Measurements from ENCODE around the gene SLC26A2.

SLC26A2 gene

DNA sequence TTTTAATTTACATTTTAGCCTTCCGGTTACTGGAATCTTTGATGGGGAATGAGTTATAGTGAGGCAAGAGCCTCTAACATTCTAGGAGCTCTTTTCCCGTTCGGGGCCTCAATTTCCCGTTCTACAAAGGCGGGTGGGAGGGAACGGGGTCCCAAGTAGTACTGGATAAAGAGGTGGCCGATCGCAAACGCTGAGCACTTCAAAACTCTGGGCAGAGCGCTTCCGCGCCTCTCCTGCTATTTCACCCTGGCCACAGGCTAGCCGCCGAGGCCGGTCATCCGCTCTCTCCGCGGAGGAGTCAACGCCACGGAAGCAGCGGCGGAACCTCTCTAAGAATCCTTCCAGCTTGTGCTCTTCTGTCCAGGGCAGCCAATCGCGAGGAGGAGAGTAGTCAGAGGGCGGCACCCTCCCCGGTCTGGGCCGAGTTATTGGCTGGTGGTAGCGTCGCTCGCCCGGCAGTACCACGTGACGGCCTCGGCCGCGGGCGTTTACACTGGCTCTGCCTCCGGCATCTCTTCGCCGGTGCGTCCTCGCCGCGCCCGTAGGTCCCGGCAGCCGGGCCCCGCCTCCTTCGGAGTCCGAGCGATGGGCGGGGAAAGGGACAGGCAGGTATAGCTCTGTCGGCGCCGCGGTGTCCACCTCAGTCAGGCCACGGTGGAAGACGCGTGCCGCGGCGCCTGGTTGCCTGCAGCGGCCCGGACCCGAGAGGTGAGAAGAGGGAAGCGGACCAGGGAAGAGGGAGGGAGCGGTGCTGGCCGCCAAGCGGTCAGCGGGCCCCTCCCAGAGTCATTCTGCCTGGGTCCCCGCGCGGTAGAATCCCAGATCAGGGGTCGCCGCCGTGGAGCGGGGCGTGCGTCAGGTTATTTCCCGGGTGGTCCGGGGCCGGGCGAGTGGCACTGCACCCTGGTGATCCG, at the start of gene SLC26A2:
TSS of gene SLC26A2 (plus strand) at position 487 of the 914 bp plus-strand sequence. CDS start 16,895 bp downstream, outside the sequence.
- DNase-seq (ENCODE audit: low read depth in 2 of 2), result peak; percentile 86 to 95

DNA sequence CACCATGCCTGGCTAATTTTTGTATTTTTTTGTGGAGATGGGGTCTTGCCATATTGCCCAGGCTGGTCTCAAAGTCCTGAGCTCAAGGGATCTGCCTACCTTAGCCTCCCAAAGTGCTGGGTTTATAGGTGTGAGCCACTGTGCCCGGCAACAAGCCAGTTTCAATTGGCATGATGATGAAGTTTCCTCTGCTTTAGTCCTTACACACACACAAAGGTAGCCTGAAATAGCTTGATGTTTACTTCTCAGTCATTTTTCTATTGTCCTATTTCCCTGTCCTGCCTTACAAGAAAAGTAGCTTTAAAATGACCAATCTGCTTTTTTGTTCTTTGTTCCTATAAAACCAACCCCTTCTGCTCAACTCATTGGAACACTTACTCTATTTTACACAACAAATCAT, 49.5 kb upstream of the SLC26A2 start:
- no peak for DNase-seq (ENCODE audit: low read depth in 2 of 2)

DNA sequence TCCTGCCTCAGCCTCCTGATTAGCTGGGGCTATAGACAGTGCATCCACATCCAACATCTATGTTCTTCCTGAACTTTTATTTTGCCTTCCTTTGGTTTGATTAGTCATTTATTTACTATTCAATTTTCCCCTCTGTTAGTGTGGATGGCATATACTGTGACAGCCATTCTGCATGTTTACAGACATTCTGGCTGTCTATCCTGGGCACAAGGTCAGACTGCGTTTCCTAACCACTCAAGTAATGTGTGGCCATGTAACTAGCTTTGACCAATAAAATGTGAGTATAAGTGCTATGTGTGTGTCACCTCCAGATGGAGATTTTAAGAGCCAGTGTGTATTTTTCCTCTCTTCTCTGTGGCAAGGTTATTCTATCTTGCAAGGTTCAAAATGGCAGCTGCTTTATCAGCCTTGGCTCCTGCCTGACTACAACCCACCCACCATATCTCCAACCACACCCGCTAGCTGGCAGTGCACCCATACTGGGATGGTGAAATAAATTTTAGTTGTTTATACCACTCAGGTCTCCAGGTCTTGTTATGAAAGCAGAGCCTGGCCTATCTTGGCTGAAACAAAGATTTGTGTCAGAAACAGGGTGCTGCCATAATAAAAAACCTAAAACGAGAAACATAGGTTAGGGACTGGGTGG, 48.2 kb upstream of the SLC26A2 start:
- DNase-seq (ENCODE audit: low read depth in 2 of 2), result no peak

DNA sequence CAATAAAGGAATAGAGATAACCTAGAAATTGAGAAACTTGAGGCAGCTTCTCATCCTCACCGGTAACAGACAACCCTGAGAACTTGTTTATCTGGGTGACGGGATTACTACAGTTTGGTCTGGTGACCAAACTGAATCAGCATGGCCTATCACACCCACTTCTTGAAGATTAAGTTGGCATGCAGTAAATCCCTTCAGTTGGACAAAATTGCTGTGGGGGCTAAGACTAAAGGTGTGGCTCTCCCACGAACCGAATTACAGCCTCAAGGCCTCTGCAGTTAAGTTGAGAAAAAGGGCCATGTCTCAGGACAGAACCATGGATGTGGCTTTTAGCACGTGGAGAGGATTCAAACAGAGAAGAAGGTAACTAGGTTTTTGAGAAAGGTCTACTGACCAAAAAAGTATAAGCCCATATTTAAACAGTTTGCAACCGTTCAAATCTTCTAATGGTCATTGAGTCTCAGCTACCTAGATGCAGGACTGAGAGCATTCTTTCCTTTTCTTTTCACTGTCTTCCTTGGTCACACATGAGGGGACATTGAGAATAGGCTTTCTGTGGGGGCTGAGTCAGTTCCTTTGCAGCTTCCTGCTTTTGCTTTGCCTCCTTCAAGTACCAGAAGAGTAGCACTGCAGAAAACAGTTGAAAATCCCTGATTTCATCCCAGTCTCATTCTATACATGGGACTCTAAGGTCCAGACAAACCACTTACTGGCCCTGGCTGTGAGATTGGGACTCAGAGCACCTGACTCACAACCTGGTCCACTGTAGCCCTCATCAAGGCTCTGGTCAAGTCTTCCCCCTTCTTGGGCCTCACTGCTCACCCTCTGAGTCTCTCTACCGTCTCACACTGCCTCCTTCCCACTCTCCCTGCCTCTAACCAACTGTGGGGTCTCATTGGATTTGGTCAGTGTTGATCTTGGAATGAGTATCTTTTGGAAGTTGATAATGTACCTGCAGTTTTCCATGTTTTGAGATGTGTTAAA, 46.8 kb upstream of the SLC26A2 start:
- no peak for DNase-seq (ENCODE audit: low read depth in 2 of 2)

DNA sequence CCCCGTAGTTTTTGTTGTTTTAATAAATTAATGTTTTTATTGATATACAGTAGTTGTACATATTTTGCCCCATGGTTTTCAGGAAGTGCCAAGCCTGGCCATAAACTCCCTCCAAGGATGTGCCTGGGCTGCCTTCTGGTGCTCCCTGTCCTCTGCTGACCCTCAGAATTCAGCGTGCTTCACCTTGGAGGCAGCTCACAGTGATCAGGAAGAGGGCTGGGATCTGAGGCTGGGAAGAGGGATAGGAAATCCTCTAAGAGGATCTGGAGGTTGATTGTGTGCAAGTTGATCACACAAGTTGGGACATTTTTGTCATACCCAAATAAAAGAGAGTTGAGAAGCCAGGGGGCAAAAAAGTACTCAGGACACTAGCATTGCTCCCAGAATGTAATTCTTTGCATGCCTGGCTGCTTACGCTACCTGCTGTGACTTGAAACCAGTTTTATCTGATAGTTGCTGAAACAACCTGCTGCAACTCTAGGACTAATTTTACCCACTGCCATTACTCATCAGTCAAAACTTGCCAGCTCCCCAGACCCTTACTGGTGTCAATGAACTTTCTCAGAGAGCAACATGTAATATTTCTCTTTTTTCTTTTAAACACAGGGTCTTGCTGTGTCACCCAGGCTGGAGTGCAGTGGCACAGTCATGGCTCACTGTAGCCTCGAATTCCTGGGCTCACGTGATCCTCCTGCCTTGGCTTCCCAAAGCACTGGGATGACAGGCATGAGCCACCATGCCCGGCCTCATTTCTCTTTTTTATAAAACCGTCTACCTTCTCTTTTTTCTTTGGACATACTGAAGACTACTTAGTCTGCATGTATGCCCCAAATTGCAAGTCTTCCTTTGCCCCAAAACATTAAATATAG, 44.9 kb upstream of the SLC26A2 start:
- DNase-seq (ENCODE audit: low read depth in 2 of 2), result no peak

DNA sequence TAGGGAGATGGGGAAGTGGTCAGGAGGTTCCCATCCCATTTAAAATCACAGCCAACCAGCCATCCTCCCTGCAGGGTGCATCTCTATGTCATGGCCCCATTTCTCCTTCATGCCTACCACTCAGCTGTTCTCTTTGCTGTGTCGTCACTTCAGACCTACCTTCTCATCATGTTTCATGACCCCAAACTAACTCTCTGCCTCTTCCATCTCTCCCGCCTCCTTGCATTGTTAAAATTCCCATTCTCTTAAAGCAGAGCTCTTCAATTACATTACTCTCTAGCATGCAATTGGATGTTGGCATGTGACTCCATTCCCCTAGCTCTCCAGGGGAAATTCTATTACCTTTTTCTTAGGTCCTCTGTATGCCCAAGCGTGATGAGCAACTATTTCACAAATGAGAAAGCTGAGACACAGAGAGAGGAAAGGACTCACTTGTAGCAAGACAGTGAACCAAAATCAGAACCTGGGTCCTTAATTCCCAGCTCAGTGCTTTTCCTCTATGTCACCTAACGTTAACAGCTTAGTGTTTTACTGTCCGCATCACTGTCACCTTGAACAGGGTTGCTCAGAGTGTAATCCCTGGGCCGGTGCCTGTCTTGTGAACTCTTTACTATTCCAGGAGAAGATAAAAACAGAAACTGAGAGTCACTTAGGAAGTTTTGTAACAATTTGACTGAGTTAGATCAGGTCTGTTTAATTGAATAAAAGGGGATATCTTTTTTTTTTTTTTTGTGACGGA, 44.1 kb upstream of the SLC26A2 start:
- no peak for DNase-seq (ENCODE audit: low read depth in 2 of 2)

DNA sequence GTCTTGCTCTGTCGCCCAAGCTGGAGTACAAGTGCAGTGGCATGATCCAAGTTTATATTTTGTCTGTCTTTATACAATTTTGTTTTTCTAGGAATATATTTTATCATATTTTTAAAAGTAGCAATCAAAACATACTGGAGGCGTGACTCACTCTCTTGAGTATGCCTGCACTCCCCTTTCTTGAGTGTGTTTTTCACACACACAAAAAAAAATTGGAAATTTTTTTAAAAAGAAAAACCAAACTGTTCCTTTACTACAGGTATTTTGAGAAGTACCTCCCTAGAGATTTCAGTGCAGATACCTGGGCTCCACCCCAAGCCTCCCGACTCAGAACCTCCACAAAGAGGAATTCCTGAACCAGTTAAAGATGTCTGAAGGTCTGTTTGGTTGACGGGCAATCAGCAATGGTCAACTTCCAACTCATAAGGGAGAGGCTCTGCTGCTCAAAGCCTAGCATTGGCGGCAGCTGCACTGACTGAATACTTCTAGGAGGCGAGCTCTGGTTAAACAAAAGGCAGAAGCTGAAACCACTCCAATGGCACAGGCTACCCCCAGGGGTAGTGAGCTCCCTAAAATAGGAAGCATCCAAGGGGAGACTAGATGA, 43.4 kb upstream of the SLC26A2 start:
- DNase-seq (ENCODE audit: low read depth in 2 of 2), result no peak

DNA sequence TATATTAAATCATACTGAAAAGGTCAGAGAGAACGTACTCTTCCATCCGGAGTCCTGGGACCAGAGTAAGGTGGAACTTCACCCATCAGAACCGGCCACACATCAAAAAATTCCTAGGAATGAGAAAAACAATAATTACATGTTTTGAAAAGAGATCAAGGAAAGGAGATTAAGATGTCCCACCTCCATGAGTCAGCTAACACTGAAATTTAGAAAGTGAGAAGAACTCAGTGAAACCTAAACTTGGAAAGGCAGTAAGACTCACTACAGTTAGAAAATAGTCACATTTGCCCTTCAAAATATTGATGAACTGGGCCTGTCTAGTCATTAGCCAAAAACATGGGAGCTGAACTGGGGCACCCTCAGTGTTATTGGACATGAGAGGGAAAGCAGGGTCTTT, 39.0 kb upstream of the SLC26A2 start:
- DNase-seq (ENCODE audit: low read depth in 2 of 2), result no peak

DNA sequence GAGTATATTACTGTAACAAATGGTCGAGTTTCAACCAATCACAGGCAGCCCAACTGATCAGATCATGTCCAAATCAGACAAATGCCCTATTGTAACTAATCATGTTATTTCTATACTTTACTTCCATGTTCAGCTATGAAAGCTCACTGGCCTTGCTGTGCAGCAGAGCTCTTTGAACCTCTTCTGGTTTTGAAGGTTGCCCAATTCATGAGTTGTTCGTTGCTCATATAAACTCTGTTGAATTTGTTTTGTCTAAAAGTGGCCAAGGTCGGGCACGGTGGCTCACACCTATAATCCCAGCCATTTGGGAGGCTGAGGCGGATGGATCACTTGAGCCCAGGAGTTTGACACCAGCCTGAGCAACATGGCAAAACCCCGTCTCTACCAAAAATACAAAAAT, 37.6 kb upstream of the SLC26A2 start:
- DNase-seq (ENCODE audit: low read depth in 2 of 2), result no peak

DNA sequence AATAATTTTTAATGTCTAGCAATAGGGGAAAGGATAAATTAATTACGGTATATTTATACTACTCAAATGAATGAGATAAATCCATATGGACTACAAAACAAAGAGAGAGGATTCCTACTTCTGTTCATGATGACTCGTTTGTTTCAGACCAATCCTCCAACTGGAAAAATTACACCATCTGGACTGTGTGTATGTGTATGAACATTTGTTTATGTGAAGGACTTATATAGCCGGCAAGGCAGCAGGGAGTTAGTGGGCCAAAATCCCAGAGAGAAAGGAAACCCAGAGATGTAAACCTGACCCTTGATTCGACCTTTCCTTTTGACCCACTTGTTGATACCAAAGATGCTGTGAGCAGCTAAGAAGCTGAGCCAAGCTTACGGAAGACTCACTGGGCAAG, 36.1 kb upstream of the SLC26A2 start:
- DNase-seq (ENCODE audit: low read depth in 2 of 2), result no peak

DNA sequence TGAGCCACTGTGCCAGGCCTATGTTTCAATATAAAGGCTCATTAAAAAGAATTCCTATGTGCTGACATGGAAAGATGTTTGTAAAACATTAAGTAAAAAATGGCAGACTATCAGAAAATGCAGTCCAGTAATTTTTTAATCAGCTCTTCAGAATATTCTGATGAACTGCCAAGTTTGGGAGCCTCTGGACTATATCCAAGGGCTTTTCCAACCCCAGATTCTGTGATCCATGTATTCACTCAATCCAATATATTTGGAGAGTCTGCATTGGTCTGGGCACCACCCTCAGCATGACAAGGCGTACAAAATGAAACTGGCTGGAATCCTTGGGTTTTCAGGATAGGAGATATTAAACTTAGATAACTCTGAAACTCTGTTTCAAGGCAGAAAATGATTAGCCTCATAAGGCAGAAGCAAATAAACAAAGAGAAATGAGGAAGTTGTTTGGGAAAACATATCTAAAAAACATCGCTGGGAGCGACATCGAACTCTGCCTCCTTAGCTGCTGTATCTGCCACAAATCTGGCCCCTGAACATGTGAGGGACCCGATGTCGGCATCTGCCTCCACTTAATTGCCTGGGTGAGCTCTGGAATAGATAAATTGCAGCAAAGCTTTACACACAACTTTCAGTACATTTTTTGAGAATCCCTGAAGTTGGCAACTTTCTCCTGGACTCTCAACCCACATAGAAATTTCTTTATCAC, 30.4 kb upstream of the SLC26A2 start:
- DNase-seq (ENCODE audit: low read depth in 2 of 2), result no peak

DNA sequence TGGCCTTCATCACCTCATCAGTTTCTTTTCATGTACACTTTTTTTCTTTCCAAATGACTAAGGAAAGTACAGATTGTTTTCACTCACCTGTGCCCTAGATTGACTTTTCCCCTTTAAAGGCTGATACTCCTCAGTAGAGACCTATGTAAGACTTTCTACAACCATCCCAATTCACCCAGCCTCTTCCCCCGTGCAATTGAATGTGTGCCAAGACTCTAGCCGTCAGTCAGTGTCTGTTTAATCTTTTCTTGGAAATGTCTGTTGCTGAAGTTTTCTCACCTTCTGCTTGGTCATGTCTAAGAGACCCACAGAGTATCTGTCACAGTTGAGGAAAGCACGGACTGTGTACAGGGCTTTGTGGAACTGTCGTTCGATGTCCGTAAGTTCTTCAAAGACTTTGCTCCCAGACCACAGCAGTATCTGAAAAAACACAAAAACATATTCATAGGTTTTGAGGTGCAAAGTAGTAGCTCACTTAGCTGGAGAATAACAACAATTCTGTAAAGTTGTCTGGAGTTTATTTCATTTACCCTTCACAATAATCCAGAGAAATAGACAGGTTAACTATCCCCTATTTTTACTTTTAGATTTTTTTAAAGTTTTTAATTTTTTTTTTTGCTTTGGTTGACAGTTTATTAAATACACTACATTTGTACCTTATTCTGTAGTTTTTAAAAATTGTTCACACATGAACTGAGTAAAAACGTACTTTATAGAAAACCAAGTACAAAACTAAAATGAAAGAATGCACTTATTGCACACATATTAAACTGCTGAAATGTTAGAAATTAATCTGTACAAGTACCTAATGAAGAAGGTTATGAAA, 29.6 kb upstream of the SLC26A2 start:
- DNase-seq (ENCODE audit: low read depth in 2 of 2), result no peak

DNA sequence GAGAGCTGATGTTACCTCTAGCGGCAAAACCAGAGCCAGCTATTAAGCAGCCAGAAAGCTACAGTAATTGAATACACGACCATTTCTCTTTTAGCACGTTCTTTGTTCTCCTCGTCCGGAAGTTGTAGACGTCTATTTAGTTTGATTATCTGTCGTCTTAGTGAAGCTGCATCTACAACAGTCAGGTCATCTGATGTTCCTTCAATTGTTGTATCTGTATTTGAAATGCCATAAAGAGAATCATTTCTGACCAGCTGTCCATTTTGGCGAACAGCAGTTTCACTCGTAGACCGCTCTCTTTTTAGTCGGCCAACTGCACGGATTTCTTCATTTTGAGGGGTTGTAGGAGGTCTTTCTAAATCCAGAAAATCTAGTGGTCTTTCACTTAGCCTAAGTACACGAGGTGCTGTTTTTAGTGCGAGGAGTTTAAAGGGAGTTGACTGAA, 28.5 kb upstream of the SLC26A2 start:
- DNase-seq (ENCODE audit: low read depth in 2 of 2), result no peak

DNA sequence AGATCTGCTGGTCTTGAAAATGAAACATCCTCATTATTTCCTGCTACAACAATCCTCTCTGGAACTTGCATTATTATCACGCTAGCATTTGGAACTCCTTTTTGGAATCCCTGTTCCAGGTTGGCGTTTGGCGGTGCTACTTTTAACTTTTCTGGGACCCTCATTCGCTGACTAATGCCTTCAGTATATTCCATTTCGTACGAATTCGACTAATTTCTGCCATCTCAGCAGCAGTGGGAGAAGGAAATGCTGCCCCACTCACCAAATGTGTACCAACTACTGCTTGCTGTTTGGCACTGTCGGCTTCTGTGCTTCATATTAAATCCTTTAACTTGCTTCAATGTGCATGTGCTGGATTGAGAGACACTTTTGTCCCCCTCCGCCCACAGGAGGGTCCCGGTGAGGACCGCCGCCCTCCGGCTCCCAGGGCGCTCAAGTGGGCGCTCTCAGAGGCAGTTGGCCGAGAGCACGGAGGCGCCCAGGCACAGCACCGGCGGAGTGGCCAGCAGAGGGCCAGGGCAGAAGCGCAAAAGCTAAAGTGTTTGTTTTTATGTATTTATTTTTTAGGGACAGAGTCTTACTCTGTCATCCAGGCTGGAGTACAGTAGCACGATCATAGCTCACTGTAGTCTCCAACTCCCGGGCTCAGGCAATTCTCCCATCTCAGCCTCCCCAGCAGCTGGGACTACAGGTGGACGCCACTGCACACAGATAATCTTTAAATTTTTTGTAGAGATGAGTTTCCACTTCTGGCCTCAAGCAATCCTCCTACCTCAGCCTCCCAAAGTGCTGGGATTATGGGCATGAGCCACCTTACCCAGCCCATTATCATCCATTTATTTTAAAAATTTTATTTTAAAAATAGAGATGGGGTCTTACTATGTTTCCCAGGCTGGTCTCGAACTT, 27.9 kb upstream of the SLC26A2 start:
- DNase-seq (ENCODE audit: low read depth in 2 of 2), result no peak

DNA sequence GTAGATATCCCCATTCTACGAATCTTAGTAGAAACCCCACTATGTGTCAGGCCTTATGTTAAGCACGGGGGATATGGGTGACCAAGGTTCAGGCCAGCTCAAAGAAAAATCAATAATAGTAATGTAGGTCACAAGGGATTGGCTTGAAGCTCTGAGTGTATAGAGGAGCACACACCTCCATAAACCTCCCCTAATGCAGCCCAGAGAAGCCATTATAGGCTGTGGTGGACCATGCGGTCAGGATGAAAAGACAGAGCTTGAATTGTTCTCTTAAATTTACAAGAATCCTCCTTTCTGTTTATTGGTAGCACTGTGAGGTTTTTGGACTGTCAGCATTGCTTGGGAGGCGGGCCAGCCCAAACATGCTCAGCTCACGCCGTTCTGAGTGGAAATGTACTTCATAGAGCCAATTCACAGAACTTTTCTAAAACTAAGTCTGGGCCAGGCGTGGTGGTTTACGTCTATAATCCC, 25.1 kb upstream of the SLC26A2 start:
- no peak for DNase-seq (ENCODE audit: low read depth in 2 of 2)

DNA sequence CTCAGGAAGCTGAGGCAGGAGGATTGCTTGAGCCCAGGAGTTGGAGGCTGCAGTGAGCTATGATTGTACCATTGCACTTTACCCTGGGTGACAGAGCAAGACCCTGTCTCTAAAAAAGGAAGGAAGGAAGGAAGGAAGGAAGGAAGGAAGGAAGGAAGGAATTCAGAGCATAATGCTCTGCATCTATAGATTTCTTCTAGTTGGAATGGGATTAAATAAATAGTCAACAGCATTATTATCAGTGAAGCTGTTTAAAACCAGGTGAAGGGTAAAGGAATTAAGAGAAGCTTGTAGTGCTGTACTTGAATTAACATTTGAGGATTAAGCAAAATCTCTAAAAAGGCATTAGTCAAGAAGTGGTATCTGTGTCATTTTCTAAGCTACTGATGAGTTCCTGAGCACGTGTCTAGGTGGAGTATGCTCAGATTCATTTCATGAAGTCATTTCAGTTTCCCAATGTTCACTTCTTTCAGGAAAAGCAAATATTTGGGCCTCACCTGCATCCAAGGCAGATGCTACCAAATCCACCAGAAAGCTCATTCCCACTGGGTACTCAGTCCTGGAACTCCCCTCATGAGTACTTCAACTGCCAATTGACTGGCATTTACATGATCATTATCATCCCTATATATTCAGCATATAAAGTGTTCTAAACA, 24.4 kb upstream of the SLC26A2 start:
- no peak for DNase-seq (ENCODE audit: low read depth in 2 of 2)

DNA sequence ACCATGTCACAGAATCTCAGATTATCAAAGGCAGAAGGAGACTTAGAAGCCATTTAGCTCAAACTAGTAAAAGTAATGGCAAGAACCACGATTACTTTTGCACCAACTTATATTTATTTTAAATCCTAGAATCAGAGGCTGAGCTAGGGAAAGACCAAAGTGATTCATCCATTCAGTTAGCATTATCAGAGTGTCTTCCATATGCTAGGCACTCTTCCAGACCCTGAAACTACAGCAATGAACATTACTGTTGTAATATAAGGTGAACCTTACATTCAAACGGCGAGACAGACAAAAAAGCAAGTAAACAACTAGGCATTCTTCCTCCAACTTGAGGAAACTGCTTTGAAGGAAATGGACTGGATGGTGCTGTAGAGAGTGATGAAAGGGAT, 23.9 kb upstream of the SLC26A2 start:
- DNase-seq (ENCODE audit: low read depth in 2 of 2), result no peak
